HG03442 (cell line): ENCODE data around the gene CYS1.
A peak's percentile ranks its signal among the peaks of the same experiment; 100 is the strongest.
"Not testable (repeated sequence)": the region's sequence is repeated elsewhere in the genome, so short reads cannot be mapped to it uniquely, and the experiment has no call there.

Source experiments
- ATAC-seq: cut with Tn5 transposase; IDR thresholded peaks from one replicate; pipeline ENCODE4 v1.9.1; 2021; ENCODE audit warnings: mild to moderate bottlenecking, moderate library complexity; ENCODE audit not compliant: unreplicated experiment

Gene CYS1, protein sequence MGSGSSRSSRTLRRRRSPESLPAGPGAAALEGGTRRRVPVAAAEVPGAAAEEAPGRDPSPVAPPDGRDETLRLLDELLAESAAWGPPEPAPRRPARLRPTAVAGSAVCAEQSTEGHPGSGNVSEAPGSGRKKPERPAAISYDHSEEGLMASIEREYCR

DNA sequence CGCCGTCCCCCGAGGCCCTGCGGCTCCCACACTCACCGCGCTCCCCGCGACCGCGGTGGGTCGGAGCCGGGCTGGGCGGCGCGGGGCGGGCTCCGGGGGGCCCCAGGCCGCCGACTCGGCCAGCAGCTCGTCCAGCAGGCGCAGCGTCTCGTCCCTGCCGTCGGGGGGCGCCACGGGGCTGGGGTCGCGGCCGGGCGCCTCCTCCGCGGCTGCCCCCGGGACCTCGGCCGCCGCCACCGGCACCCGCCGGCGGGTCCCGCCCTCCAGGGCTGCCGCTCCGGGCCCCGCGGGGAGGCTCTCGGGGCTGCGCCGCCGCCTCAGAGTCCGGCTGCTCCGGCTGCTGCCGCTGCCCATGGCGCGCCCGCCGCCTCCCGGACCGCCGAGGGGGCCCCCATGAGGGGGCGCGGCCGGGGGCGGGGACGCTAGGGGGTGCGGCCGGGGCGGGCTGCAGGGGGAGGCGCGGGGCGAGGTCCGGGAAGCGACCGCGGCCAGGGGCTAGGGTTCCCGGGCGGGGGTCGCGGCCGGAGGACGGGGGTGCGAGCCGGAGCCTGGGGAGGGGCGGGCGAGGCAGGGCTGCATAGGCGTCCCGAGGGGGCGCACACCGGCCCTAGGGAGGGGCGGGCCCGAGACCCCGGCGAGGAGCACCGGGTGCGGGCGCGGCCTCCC lies at the start of gene CYS1:
TSS of gene CYS1 (minus strand) at position 542 of the 666 bp plus-strand sequence. CDS start at position 354, 188 bp downstream.
- ATAC-seq, result peak; percentile 31

DNA sequence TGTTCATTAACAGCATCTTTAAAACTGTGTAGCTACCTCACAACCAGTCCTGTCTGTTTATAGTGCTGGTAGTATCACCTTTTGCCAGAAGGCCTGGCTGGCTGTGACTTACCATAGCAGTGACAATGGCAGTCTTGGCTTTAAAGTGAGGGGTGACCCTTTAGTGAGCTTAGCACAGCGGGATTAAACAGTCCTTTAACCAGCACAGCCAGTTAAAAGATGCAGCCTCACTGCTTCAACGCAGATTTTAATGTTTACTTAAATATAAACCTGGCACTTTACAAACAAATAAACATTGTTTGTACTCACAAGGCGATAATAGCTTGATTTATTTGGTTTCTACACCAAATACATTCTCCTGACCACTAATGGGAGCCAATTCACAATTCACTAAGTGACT lies 49.3 kb upstream of the CYS1 start:
- no peak for ATAC-seq

DNA sequence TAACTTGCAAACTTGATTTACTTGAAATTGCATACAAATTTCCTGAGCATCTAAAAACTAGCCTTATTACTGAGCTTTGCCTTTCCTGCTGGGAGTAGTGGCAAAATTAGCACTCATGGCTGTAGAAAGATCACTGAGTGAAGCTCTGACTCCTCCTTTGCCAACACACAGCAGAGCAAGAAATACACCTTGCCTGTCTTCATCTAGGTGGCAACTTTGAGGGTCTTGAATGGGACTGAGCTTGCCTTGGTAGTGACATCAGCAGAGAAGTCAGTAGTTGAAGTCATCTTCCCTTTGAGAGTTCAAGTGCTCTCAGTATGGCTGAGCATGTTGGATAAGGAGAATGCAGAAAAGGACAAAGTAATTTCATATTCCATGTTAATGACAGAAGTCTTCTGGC lies 48.2 kb upstream of the CYS1 start:
- no peak for ATAC-seq

DNA sequence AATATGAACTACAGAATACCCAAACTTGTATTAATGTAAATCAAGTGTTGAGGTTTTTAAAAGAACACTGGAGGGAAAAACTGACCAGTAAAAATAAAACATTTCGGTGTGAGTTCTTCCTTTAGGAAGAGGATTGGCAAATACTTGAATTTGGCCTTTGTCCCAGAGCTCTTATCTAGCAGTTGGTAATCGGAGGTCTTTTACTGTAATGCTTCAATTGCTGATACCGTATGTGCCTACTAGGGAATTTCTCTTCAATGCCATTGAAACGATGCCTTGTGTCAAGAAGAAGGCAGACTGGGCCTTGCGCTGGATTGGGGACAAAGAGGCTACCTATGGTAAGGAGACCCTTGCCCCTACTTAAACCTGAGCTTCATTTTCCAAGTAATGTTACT lies 46.4 kb upstream of the CYS1 start:
- ATAC-seq, result no peak

DNA sequence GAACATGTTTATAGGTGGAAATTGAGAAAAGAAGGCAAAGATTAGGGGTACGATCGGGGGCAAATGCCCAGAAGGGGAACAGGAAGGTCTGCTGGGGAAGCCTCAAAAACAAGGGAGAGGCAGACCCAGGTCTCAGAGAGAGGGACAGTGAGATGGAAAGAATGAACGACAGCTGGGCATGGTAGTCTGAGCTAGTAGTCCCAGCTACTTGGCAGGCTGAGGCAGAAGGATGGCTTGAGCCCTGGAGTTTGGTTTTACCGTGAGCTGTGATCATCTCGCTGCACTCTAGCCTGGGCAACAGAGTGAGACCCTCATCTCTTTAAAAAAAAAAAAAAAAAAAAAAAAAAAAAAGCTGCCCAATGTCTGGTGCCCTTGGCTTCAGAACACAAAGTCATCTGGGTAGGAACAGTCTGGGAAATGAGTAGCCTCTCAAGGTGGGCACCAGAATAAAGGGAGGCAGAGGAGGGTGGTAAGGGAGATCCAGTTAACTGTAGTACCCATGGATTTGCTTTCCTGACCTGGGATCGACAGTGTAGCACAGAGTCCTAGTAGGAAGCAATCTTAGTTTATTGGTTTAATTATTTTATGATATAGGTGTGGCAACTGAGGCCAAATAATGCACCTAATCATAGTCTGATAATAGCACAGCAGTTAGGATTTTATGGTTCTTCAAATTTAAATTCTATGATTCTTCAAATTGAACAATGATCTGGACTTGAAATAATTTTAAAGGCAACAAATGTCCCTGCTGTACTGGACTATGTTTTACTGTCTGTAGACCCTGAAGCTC lies 45.8 kb upstream of the CYS1 start:
- ATAC-seq, result no peak

DNA sequence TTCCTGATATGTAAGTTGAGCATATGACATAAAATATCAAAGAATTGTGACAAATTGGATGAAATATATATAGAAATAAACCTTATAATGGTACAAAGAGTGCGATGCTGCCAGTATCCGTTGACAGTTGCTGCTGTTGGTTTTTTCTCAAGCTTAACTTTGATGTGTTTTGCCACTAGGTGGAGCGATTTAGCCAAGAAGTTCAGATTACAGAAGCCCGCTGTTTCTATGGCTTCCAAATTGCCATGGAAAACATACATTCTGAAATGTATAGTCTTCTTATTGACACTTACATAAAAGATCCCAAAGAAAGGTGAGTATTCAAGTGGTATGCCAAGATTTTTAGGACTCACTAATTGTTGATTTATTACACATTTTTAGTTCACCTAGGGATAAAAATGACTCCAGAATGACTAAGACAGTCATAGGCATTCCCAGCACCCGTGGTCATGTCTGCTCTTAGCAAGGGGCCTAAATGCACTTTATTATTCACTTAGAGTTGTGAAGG lies 44.4 kb upstream of the CYS1 start:
- ATAC-seq, result no peak

DNA sequence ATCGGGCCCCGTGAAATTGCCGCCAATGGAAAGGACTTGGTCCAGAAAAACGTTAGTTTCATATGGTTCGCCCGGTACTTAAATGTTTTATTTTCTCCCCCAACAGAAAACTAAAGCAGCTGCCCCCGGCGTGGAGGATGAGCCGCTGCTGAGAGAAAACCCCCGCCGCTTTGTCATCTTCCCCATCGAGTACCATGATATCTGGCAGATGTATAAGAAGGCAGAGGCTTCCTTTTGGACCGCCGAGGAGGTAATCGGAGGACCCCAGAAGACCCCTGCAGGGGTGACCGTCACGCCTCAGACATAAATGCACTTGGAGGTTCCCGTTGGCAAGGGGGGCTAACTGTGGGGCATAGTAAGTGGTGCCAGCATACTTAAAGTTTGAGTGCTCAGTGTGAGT lies 43.1 kb upstream of the CYS1 start:
- no peak for ATAC-seq

DNA sequence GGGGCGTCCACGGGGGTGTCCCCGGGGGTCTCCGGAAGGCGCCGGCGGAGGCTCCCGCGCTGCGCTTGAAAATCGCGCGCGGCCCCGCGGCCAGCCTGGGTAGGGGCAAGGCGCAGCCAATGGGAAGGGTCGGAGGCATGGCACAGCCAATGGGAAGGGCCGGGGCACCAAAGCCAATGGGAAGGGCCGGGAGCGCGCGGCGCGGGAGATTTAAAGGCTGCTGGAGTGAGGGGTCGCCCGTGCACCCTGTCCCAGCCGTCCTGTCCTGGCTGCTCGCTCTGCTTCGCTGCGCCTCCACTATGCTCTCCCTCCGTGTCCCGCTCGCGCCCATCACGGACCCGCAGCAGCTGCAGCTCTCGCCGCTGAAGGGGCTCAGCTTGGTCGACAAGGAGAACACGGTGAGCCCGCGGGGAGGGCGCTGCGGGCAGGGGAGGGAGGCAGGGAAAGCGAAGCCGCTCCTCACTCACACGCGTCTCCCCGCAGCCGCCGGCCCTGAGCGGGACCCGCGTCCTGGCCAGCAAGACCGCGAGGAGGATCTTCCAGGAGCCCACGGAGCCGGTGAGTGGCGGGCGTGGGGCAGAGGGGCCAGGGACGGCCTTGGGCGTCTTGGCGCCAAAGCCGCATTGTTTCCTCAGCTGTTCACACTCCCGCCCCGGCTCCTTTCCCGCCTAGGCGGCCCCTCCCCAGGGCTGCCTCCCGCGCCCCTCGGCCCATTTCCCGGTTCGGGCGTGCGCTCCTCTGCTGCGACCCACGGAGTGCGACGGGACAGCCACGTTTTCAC lies 42.5 kb upstream of the CYS1 start, which contains the start of gene RRM2:
TSS of gene RRM2 (plus strand) at position 240 of the 781 bp plus-strand sequence. CDS start at position 300, 60 bp downstream.
- ATAC-seq, result peak; percentile 68

DNA sequence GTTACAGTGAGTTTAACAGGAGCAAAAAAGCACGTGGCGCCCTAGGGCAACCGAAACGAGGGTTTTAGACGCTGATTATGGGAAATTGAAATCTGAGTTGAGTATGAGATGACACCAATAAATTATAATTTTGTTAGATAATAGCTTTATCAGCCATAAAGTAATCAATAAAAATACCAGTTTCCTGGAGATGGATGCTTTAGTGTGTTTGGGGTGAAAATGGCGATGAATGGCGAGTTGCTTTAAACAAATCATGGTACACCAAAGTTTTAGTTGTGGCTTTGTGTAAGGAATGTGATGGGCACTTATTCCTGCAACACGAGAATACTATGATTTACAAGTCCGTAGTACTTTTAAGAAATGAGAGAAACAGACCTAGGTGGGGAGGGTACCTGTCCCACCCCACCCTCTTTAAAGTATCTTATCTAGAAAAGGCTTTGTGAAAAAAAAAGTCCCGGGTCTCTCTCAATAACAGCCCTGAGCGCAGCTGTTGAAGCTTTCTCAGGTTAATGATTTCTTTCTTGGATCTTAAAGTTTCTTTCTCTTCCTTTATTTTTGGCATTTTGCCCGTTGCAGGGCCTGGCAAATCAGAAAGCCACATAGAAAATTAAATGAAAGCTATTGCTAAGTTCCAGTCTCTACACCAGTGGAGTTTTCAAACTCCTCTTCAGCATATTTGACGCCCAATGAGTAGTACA lies 40.8 kb upstream of the CYS1 start:
- ATAC-seq, result no peak

DNA sequence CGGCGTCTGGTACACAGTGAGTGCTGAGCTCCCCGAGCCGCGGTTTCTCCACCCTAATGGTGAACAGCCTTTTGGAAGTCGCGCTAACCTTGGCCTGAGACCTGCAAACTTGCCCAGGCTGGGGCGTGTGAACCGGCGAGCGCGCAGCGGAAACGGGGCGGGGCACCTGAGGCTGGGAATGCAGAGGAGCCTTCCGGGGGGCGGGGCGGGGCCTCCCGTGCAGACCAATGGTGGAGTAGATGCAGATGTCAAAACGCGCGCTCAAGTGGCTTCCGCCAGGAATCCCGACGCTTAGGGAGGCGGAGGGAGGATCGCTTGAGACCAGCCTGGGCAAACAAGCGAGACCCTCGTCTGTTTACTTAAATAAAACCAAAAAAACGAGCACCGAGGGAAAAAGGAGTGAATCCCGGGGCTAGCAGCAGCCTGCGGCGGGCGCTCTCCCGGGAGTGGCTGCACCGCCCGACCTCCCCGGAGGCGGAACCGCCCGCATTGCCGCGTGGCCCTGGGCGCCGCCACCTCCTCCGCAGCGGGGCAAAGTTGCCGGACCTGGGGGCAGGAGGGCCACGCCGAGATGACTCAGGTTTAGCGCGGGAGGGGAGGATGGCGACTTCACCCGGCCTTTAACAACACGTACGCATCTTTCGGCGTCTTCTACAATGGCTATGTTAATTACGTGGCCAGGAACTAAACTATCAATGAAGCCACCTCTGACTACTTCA lies 40.1 kb upstream of the CYS1 start:
- peak; percentile 59 for ATAC-seq

DNA sequence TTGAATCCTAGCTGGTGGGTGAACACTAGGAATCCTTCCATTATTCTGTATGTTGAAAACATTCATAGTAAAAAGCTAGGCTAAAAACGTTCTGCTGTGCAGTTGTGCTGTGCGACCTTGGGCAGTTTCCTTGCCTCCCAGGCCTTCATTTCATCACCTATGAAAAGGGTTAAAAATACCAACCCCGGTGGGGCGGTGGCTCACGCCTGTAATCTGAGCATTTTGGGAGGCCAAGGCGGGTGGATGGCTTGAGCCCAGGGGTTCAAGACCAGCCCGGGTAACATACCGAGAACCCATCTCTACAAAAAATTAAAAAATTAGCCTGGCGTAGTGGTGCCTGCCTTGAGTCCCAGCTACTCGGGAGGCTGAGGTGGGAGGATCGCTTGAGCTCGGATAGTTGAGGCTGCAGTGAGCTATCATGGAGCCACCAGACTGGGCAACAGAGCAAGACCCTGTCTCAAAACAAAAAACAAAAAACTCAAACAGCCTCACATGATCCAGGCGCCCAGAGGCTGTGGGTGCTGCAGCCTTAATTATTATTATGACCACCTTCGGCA lies 39.5 kb upstream of the CYS1 start:
- no peak for ATAC-seq

DNA sequence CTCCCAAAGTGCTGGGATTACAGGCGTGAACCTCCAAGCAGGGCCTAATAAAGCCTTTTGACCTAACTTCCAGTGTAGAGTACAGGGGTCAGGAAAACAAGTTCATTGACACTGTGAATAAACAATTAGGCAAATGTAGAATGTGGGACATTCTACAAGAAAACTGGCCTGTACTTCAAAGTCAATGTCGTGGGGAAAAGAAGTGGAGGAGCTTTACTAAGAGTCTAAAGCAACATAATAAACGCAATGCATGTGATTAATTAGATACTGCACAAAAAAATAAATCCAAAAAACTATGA lies 38.8 kb upstream of the CYS1 start:
- ATAC-seq, result no peak

DNA sequence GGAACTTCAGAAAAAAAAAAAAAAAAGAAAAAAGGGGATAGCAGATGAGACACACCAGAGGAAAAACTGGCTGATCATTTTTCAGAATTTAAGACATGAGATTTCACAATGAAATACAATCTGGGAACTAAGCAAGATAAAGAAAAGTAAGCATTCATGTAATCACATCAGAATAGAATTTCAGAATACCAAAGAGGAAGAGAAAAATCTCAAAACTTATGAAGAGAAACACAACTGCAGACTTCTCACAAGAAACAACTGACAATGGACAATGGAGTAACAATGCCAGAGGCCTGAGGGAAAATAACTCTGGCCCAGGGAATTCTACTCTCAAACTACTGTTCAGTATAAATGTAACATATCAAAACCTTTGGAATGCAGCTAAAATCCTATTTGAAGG lies 29.1 kb upstream of the CYS1 start:
- no peak for ATAC-seq

DNA sequence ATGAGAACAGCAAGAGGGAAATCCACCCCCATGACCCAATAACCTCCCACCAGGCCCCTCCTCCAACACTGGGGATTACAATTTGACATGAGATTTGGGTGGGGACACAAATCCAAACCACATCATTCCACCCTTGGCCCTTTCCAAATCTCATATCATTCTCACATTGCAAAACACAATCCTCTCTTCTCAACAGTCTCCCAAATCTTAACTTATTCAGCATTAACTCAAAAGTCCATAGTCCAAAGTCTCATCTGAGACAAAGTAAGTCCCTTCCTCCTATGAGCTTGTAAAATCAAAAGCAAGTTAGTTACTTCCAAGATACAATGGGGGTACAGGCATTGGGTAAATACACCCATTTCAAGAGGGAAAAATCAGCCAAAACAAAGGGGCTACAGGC lies 24.7 kb upstream of the CYS1 start:
- not testable (repeated sequence) for ATAC-seq

DNA sequence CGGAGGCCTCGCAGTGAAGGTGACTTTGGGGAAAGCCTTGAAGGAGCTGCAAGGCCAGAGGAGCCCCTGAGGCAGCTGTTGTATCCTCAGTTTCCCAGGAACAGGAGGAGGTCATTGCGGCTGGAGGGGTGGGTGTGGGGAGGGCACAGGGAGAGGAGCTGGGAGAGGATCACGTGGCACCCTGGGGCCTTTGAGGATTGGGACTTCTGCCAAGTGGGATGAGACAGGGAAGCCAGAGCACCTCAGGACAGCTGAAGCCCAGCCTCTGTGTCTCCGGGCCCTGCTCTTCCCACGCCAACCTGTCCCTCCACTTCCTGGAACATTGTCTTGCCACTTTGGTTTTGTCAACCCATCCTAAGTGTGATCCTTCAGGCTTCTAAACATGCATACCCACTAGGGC lies 23.0 kb upstream of the CYS1 start:
- ATAC-seq, result no peak

DNA sequence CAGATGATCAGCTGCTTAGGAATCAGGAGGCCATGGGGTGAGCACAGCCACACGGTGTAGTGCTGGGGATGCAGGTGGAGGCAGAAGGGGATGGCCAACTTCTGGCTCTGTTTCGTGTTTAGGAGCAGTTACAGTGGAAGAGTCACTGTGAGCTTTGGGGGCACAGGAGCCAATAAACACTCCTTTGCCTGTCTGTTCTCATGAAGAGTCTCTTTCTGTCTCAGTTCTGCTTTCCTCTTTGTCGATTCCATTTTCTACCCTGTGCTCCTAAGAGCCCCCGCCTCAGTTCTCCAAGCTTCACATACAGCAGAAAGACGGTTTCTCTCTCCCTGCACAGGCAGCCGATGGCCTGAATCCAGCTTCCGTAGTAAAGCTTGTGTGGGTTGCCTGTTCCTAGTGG lies 21.3 kb upstream of the CYS1 start:
- ATAC-seq, result no peak

DNA sequence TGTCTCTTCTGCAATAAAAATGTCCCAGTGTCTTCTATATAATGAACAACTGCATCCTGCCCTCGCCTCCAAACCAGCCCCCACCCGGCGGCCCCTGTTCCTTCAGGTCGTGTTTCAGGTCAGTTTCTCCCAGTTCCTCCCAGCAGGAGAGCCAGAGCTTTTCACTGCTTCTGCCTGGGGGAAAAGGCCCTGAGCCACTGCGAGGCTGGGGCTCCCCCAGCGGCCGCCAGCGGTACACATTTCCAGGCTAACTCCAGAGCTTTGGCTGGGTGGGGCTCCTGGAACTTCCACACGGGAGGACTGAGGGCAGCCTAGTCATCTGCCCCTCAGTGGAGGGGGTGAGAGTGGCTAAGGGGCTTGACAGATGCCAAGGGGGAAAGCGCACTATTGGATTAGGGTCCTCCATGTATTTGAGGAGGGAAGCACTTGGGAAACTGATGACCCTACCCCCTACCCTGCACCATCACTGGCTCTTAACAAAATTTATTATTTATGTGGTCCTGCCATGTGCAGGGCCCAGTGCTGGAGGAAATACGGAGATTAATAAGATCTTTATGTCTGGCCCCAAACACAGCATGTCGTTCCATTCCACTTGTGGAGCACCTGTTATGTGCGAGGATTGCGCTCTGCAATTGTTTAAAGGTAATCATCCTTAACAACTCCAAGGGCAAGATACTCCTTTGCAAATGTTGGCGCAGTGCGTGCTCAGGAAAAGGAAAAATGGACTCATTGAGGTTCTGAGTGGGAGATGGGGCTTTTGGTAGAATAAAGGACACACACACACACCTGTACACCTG lies 17.3 kb upstream of the CYS1 start:
- no peak for ATAC-seq

DNA sequence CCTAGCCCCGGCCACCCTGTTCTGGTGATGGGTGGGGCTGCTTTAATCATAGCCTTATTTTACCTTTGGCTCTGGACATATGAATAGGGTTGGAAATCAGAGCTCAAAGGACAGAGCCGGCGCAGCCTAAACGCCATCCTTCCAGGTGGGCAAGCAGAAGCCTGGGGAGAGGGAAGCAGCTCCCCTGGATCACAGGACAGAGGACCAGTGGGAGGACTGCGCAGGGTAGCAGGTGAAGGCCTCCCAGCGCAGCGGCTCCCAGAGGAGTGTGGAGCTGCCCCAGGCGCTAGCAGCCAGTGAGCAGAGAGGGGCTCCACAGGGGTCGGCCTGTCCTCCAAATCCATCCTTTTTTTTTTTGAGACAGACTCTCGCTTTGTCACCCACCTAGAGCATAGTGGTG lies 16.4 kb upstream of the CYS1 start:
- ATAC-seq, result no peak

DNA sequence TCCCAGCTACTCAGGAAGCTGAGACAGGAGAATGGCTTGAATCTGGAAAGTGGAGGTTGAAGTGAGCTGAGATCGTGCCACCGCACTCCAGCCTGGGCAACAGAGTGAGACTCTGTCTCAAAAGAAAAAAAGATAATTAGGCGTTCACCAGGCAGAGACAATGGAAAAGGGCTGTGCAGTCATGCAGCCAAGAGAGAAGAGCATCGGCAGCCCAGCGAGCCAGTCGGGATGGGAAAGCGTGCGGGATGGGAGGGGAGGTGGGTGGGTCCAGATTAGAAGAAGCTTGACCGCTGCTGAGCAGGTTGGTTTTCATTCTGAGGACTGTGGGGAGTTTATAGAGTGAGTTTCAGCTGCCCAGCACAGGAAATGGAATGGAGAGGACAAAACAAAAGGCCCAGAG lies 15.0 kb upstream of the CYS1 start:
- no peak for ATAC-seq
